ENCODE results near the gene AKT3. TPM values are rescaled to one million over a fixed set of nuclear protein-coding genes. Genes with fewer than 3 reads are reported as not detected.

The AKT3 gene
- total and polyA plus RNA-seq, 2 experiments from 2014 or later = 4.5 to 18.5 TPM

DNA sequence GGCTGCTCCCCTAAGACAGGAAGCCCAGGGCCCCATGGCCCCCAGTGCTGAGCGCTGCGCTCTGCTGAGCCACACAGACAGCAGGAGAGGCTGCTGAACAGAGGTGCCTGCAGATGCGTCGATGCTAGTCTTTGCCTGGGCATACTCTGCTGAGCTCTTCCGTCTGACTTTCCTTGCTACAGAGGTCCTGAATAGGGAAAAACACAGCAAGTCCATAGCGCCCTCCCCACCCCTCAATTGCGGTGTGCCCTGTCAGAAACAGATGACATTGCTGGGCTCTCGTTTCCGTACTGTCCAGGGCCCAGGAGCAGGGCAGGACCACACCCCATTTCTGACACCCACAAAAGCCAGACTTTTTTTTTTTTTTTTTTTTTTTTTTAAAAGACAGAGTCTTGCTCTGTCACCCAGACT lies 341.7 kb downstream of the AKT3 start:
- ATAC-seq = peak; percentile 73
- H3K4me1 Mint-ChIP-seq = peaks cover 36% of the 10 kb centered on the region
- Histone ChIP-seq H3K27me3 (ENCODE audit: insufficient read depth) (no peaks in the 10 kb centered on the region), H3K4me3 (no peak overlapping the region), H3K4me1 (ENCODE audit: insufficient read depth) (peaks cover 18% of the 10 kb centered on the region), H3K9me2 (ENCODE audit: insufficient read depth) (no peaks in the 10 kb centered on the region), H2AFZ (no peak overlapping the region), H3K27ac (ENCODE audit: low read depth) (no peak overlapping the region), H3K36me3 (ENCODE audit: insufficient read depth) (no peaks in the 10 kb centered on the region), H3K4me2 (no peak overlapping the region), H3F3A (replicated peaks; ENCODE audit: low read depth) (no peaks in the 10 kb centered on the region), H3K79me2 (replicated peaks; ENCODE audit: insufficient read depth) (no peaks in the 10 kb centered on the region), H4K20me1 (replicated peaks; ENCODE audit: insufficient read depth) (no peaks in the 10 kb centered on the region)
- H3K4me3 Mint-ChIP-seq = no peak overlapping the region
- H3K9me3 Mint-ChIP-seq = no peaks in the 10 kb centered on the region
- peaks cover 6% of the 10 kb centered on the region for H3K27me3 Mint-ChIP-seq (ENCODE audit: insufficient read depth, low read depth, poor library complexity)
- no peak for DNase-seq (ENCODE audit: low spot score)
- no peak for TF ChIP-seq ZNF114 (CRISPR knock-in tag; IDR thresholded peaks at IDR 0.05)
- no peak for TF ChIP-seq CREB1 (CRISPR knock-in tag; IDR thresholded peaks at IDR 0.05; ENCODE audit: low read depth)
- no peak for TF ChIP-seq REST (IDR thresholded peaks at IDR 0.05; ENCODE audit: unreplicated experiment)
- no peak for TF ChIP-seq ZNF331 (CRISPR knock-in tag; IDR thresholded peaks at IDR 0.05; ENCODE audit: low read depth)
- no peak for TF ChIP-seq ZNF462 (CRISPR knock-in tag; IDR thresholded peaks at IDR 0.05)
- no peak for TF ChIP-seq NANOG (IDR thresholded peaks at IDR 0.05; ENCODE audit: borderline replicate concordance)
- no peak for TF ChIP-seq EZH2 (IDR thresholded peaks at IDR 0.05; ENCODE audit: low read depth, unreplicated experiment)
- H3K36me3 Mint-ChIP-seq (ENCODE audit: low read depth) = peaks cover 9% of the 10 kb centered on the region; the same call in 2 of the 3 replicates
- H3K27ac Mint-ChIP-seq = 0 out of 2 replicates have a peak overlapping the region, but pooled peaks have one; percentile 47

All from GM23338 (cell line).